Subcutaneous abdominal adipose tissue (tissue), 5 donors: ENCODE data around the gene GBGT1.

ENCODE experiments used
- H3K27ac ChIP-seq: one replicate; pipeline ENCODE4 v1.7.0; 2013; ENCODE audit warnings: low read depth, mild to moderate bottlenecking, inconsistent platforms, low read length, moderate library complexity
- H3K27me3 ChIP-seq, 5 donors: one replicate each; pipeline ENCODE4 v1.7.0; 2013; ENCODE audit warnings: low read length in 5 of 5, inconsistent platforms in 1 of 5; ENCODE audit not compliant: control insufficient read depth in 5 of 5, insufficient read depth in 4 of 5
- H3K36me3 ChIP-seq, 5 donors: one replicate each; pipeline ENCODE4 v1.7.0; 2013; ENCODE audit warnings: low read length in 5 of 5; ENCODE audit not compliant: control insufficient read depth in 5 of 5, insufficient read depth in 5 of 5
- H3K4me1 ChIP-seq, 5 donors: one replicate each; pipeline ENCODE4 v1.7.0; 2013; ENCODE audit warnings: low read length in 5 of 5, mild to moderate bottlenecking in 3 of 5, moderate library complexity in 1 of 5; ENCODE audit not compliant: control insufficient read depth in 5 of 5, insufficient read depth in 5 of 5
- H3K4me3 ChIP-seq, 5 donors: one replicate each; pipeline ENCODE4 v1.7.0; 2013; ENCODE audit warnings: low read length in 5 of 5, low read depth in 1 of 5
- H3K9ac ChIP-seq, 5 donors: one replicate each; pipeline ENCODE4 v1.7.0; 2013; ENCODE audit warnings: low read length in 5 of 5, mild to moderate bottlenecking in 4 of 5, moderate library complexity in 3 of 5
- H3K9me3 ChIP-seq, 5 donors: one replicate each; pipeline ENCODE4 v1.7.0; 2013; ENCODE audit warnings: low read length in 5 of 5; ENCODE audit not compliant: control insufficient read depth in 5 of 5
- donor health status: healthy.
- donor health status: healthy.
- donor health status: healthy.
- donor health status: healthy.
- donor health status: healthy.

Gene GBGT1

GRCh38 chr9:133109931-133110650, 53.6 kb downstream of the GBGT1 start:
- H3K4me3 ChIP-seq: no peak overlapping the region

GRCh38 chr9:133108794-133109641, 54.7 kb downstream of the GBGT1 start:
- H3K36me3 ChIP-seq: peaks cover 0 to 79% (median 72%) of the 10 kb centered on the region in 5 donors

More at GRCh38 chr9:133109931-133110650, 53.6 kb downstream of the GBGT1 start:
- no peaks in the 10 kb centered on the region for H3K27me3 ChIP-seq
- no peak overlapping the region for H3K9ac ChIP-seq
- peaks cover 0 to 68% (median 62%) of the 10 kb centered on the region in 5 donors for H3K36me3 ChIP-seq
- H3K9me3 ChIP-seq: no peaks in the 10 kb centered on the region
- peaks cover 15 to 32% (median 32%) of the 10 kb centered on the region in 5 donors for H3K4me1 ChIP-seq
- H3K27ac ChIP-seq: no peak overlapping the region

GRCh38 chr9:133107961-133108793, 55.5 kb downstream of the GBGT1 start:
- no peak overlapping the region for H3K9ac ChIP-seq
- H3K36me3 ChIP-seq: peaks cover 0 to 87% (median 79%) of the 10 kb centered on the region in 5 donors
- peaks cover 3 to 16% (median 13%) of the 10 kb centered on the region in 5 donors for H3K4me1 ChIP-seq

More at GRCh38 chr9:133108794-133109641, 54.7 kb downstream of the GBGT1 start:
- peaks cover 7 to 22% (median 21%) of the 10 kb centered on the region in 5 donors for H3K4me1 ChIP-seq
- no peaks in the 10 kb centered on the region for H3K9me3 ChIP-seq
- H3K27ac ChIP-seq: no peak overlapping the region
- H3K27me3 ChIP-seq: no peaks in the 10 kb centered on the region
- H3K4me3 ChIP-seq: no peak overlapping the region
- H3K9ac ChIP-seq: no peak overlapping the region

GRCh38 chr9:133107245-133107722, 56.4 kb downstream of the GBGT1 start:
- Histone ChIP-seq H3K9me3 (no peaks in the 10 kb centered on the region), H3K27me3 (no peaks in the 10 kb centered on the region), H3K36me3 (peaks cover 0 to 96% (median 87%) of the 10 kb centered on the region in 5 donors), H3K27ac (no peak overlapping the region), H3K4me3 (no peak overlapping the region), H3K9ac (no peak overlapping the region), H3K4me1 (peaks cover 0 to 7% (median 4%) of the 10 kb centered on the region in 5 donors)

More at GRCh38 chr9:133107961-133108793, 55.5 kb downstream of the GBGT1 start:
- Histone ChIP-seq H3K27me3 (no peaks in the 10 kb centered on the region), H3K9me3 (no peaks in the 10 kb centered on the region), H3K27ac (no peak overlapping the region), H3K4me3 (no peak overlapping the region)

- Histone ChIP-seq H3K4me3 (no peak overlapping the region), H3K27me3 (no peaks in the 10 kb centered on the region), H3K9me3 (no peaks in the 10 kb centered on the region), H3K36me3 (peaks cover 0 to 98% (median 91%) of the 10 kb centered on the region in 5 donors), H3K4me1 (peaks cover 0 to 4% (median 0%) of the 10 kb centered on the region in 5 donors), H3K9ac (no peak overlapping the region), H3K27ac (no peak overlapping the region)
Measured at GRCh38 chr9:133106511-133107244, 57.0 kb downstream of the GBGT1 start.

GRCh38 chr9:133105461-133105770, 58.3 kb downstream of the GBGT1 start:
- H3K4me3 ChIP-seq: no peak overlapping the region
- H3K4me1 ChIP-seq: peaks cover 0 to 4% (median 0%) of the 10 kb centered on the region in 5 donors
- H3K27ac ChIP-seq: no peak overlapping the region
- no peak overlapping the region for H3K9ac ChIP-seq
- H3K36me3 ChIP-seq: peaks cover 0 to 98% (median 97%) of the 10 kb centered on the region in 5 donors
- H3K27me3 ChIP-seq: no peaks in the 10 kb centered on the region
- H3K9me3 ChIP-seq: no peaks in the 10 kb centered on the region

- Histone ChIP-seq H3K4me1 (peaks cover 0 to 4% (median 0%) of the 10 kb centered on the region in 5 donors), H3K27me3 (no peaks in the 10 kb centered on the region), H3K36me3 (peaks cover 0 to 98% (median 97%) of the 10 kb centered on the region in 5 donors), H3K27ac (no peak overlapping the region), H3K9ac (no peak overlapping the region), H3K4me3 (no peak overlapping the region), H3K9me3 (no peaks in the 10 kb centered on the region)
Measured at GRCh38 chr9:133104718-133105460, 58.8 kb downstream of the GBGT1 start.

DNA sequence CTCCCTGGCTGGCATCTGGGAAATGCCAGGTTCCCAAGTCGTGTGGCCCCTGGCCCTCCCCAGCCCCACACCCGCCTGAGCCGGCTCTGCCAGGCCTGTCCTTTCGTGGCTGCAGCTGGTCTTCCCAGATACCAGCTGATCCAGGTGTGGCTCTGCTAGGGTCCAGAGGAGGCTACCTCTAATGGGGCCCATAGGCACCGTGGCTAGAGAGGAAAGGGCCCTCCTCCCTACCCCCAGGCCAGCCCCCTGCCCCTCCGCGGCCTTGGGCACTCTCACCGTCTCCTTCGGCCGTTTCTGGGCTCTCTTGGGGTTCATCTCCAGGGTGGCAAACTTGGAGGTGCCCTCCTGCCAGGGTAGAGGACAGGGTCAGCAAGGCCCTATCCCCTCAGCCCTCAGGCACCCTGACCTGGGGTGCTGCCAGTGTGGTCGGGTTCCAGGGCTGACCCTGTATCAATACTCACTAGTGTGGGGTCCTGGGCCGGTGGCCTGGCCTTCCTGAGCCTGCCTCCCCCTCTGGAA, 59.7 kb downstream of the GBGT1 start:
- Histone ChIP-seq H3K9me3 (no peaks in the 10 kb centered on the region), H3K27ac (no peak overlapping the region), H3K36me3 (peaks cover 0 to 98% (median 97%) of the 10 kb centered on the region in 5 donors), H3K4me3 (no peak overlapping the region), H3K9ac (no peak overlapping the region), H3K4me1 (peaks cover 0 to 4% (median 0%) of the 10 kb centered on the region in 5 donors), H3K27me3 (no peaks in the 10 kb centered on the region)
